Measurements from ENCODE around the gene PTX4.

Gene PTX4, protein sequence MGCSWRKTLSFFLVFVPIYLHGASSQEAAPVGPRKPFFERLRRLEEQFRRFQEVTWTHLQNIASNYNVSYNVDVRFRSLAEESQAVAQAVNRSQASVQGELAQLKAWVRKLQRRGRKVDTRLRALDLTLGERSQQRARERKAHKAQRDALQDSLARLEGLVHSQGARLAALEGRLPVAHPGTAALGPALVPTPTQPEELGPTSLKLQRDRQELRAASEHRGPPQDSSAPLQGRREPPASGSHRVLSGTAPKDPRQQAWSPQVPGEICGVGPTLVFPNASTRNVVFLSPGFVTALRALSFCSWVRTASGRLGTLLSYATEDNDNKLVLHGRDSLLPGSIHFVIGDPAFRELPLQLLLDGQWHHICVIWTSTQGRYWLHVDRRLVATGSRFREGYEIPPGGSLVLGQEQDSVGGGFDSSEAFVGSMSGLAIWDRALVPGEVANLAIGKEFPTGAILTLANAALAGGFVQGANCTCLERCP

GRCh38 chr16:1488619-1489018 is at the start of gene PTX4:
PTX4 (minus strand) TSS chr16:1488944; CDS start chr16:1488909, 35 bp downstream.
- DNase-seq: no peak

- DNase-seq: no peak
Observed at GRCh38 chr16:1537763-1538289, 49.1 kb upstream of the PTX4 start.

- DNase-seq: no peak
Observed at GRCh38 chr16:1537138-1537577, 48.4 kb upstream of the PTX4 start.

DNA sequence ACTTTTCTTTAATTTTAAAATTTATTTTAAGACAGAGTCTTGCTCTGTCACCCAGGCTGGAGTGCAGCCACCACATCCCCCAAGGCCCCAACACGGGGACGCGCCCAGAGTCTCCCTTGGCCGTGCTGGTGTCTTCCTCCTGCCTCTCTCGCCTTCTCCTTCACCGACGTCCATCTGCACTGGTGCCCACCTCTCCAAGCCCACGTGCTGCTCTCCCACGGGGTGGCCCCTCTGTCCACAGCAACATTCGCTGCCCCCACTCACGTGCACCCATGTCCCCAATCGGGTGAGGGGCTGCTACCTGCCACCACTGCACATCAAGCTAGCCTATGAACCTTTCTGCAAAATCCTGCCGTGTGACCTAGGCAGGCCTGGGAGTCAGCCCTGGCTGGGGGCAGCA is 47.9 kb upstream of the PTX4 start:
- DNase-seq: no peak

DNA sequence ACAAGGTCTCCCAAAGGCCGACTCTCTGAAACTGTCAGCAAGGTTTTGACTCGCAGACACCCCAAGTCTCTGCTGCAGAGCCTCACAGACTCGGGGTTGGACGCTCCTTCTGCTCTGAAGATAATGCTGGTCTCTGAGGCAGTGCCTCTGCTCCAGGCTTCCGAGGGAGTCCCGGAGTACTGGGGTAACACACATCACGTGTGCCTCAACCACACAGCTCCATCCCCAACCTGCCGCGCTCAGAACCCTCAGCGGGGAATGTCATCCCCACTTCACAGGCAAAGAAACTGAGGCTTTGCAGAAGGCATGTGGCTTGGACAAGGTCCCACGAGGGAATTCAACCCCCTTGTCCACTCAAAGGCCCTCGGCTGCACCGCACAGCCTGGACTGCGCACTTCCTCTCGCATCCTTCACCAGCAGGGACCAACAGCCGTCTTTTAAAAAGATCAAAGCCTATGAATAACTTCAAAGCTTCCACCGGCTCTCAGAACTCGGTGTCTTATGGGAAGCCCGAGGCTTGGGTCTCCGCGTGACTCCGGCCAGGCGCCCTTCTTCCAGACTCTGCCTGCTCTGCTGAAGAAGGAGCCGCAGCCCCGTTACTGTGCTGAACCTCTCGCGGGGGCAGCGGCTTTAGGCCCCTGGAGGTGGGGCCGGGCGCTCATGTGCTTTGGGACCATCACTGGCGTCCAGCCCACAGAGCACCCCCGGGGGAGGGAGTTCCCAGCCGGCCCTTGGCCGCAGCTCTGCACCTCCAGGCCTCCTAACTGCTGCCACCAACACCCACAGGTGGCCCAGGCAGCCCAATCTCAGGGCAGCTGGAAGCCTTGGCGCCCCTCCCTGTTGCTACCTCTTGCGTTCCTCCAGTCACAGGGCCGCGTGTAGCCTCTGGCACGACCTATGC is 46.9 kb upstream of the PTX4 start:
- no peak for DNase-seq

DNA sequence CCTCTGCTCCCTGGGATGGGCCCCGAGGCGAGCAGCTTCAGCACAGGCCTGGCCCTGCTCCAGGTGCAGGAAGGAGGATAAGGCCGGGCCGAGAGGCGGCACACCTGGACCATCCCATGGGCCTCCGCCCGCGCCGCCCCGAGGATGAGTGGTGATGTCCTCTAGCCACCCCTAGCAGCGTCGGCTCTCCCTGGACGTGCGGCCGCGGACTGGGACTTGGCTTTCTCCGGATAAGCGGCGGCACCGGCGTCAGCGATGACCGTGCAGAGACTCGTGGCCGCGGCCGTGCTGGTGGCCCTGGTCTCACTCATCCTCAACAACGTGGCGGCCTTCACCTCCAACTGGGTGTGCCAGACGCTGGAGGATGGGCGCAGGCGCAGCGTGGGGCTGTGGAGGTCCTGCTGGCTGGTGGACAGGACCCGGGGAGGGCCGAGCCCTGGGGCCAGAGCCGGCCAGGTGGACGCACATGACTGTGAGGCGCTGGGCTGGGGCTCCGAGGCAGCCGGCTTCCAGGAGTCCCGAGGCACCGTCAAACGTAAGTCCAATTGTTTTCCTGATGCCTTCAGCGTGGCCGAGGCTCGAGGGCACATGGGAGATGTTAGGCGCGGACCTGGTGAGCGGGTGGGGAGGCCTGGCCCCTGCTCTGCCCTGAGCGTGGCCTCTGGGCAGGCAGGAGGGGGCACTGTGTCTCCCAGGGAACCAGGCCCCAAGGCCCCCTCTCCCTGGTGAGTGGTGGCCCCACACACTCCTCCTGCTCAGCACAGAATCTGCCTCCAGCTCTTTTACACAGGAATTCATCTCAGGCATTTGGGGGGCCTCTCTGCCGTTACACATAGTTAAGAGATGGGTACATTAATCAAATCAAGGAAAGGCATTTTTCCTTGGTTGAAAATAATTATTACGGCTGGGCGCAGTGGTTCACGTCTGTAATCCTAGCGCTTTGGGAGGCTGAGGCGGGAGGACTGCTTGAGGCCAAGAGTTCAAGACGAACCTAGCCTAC is 45.6 kb upstream of the PTX4 start:
- no peak for DNase-seq

DNA sequence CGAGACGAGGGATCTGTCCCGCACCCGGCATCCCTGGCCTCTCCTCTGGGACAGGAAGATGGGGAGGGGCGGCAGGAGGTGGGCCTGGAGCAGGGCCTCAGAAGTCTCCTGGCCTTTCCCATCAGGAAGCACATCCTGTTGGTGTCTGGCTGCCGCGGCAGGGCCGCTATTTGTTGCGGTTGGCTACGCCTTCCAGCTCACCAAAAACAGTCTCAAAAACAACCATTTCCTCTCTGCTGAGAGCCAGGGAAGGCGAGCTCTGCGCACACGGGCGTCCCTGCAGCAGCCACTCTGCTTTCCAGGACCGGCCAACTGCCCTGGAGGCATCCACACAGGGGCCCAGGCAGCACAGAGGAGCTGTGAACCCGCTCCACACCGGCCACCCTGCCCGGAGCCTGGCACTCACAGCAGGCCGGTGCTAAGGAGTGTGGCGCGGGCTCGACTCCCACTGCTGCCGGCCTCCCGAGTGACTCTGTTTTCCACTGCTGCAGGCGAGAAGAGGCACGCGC is 44.8 kb upstream of the PTX4 start, which contains the start of gene TMEM204:
Gene TMEM204, plus strand, starts transcription at position 224 of the 509 bp plus-strand sequence. CDS start 610 bp downstream, outside the sequence.
- DNase-seq: no peak

DNA sequence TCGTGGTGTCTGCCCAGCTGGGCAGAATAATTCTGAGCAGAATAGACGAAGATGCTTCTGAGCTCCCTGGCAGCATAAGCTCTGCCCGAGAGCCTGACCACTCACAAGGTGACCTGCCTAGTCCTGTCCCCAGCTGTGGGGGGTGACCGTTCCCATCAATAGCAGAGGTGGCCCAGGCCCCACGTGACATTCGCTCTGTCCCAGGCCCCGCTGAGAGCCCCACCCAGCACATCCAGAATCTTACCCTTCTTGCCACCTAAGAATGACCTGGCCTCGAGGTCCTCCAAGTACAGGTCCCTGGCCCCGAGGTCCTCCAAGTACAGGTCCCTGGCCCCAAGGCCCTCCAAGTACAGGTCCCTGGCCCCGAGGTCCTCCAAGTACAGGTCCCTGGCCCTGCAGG is 44.0 kb upstream of the PTX4 start:
- no peak for DNase-seq

- DNase-seq: no peak
Observed at GRCh38 chr16:1532081-1532760, 43.5 kb upstream of the PTX4 start.

DNA sequence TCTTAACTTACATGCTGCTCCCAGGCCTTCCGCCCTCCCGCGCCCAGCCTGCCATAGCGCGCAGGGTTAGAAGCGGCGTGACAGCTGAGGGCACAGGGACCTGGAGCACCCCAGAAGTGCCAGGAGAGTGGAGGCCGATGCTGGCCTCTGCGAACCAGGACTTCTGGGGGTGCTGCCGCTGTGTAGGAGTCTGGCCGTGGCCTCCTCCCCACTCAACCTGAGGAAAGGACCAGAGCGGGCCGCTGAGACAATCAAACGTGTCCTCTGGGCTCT is 42.8 kb upstream of the PTX4 start:
- no peak for DNase-seq

GRCh38 chr16:1530883-1531637 is 42.3 kb upstream of the PTX4 start:
- DNase-seq: no peak

- no peak for DNase-seq
Observed at GRCh38 chr16:1530349-1530882, 41.7 kb upstream of the PTX4 start.

GRCh38 chr16:1528921-1529537 is 40.3 kb upstream of the PTX4 start:
- no peak for DNase-seq

DNA sequence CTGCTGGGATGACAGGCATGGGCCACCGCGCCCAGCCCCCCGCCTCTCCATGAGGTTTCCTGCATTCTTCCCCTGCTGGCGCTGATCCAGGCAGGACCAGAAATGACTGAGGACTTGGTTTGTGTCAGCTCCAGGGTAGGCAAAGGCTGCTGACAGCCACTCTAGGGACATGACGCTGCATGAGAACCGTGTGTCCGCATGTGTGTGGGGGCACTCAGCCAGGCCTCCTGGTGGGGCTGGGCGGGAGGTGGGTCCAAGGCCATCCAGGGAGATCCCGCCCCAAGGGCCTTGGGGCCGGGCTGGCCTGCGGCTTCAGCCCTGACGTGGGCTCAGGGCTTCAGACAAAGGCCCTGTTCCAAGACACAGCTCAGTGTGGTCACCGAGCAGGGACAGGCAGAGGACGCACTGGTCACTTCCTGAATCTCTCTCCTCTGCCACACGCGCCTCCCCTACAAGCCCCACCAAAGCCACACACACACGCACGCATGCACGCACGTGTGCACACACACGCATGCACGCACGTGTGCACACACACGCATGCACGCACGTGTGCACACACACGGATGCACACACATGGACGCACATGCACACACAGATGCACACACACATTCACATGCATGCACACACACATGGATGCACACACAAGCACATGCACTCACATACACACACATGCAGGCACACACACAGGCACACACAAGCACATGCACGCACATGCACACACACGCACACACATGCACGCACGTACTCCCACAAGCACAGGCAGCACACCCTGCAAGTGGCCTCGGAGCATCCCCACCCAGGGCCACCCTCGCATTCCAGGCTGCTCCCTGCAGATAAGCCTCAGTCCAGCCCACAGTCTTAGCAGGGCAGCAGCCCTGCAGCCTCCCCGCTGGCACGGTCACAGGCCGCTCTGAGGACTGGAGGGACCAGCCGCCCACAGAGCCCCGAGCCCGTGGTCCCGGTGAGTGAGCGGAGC is 39.4 kb upstream of the PTX4 start:
- no peak for DNase-seq

- DNase-seq: peak; percentile 50
Observed at GRCh38 chr16:1526608-1527555, 38.1 kb upstream of the PTX4 start.

DNA sequence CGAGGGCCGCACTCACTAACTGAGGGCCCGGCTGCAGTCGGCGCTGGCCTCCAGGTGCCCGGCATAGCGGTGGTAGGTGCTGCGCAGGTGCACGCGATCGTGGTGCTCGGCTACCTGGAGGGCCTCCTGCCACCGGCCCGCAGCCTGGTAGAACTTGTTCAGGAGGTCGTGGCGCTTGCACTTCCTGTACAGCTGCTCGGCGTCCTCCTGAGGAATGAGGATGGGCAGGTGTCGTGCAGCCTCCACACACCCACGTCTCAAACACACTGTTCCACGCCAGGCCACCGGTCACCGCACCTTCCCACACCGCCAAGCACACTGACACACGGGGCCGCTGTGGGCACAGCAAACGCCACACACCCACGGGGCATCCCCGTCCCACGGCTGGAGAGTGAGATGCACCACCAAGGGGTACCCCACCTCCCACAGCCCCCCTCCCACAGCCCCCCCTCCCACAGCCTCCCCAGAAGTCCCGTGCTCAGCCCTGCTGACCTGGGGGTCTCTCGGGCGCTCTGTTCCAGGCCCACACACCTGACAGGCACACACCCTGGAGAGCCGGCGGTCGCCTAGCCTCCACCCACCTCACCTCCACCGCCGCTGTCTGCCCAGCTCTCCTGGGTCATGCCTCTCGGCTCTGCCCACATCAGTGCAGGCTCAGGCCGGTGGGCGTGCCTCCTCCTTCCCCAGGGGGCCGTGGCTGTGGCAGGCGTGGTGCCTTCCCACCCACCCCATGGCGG is 37.3 kb upstream of the PTX4 start:
- DNase-seq: peak; percentile 3

GRCh38 chr16:1524366-1524765 is 35.6 kb upstream of the PTX4 start:
- DNase-seq: no peak
